H1 (cell line): Measurements from ENCODE around the gene RASAL2. TPM values are rescaled to one million over a fixed set of nuclear protein-coding genes. Genes with fewer than 3 reads are reported as not detected.

Source experiments
- CTCF ChIA-PET: fragments of 300-600 bp; sonication (Branson Sonifier 250); formaldehyde crosslinking; loops from one replicate; lab custom pipeline; 2021; ENCODE audit not compliant: partially characterized antibody; lab: Charles Lee
- POLR2A ChIA-PET: fragments of 300-600 bp; sonication (Branson Sonifier 250); formaldehyde crosslinking; loops from one replicate; lab custom pipeline; 2021; ENCODE audit warnings: inconsistent platforms; ENCODE audit not compliant: partially characterized antibody; lab: Charles Lee
- DNase-seq, 2 experiments: peaks; one replicate each; pipeline versions ENCODE4 v3.0.0 to v3.0.0-alpha.2; 2010 to 2022; ENCODE audit warnings: low spot score in 2 of 2, low read depth in 1 of 2, mixed read lengths in 1 of 2
- FAIRE-seq: peaks from 2 replicates; lab custom pipeline; 2011; peaks lifted over from hg19 to GRCh38; lab: Jason Lieb, UNC
- H2AFZ ChIP-seq: 2 replicates; pipeline ENCODE4 v1.8.1; 2012; ENCODE audit warnings: low read length, inconsistent platforms
- H2AK5ac ChIP-seq: 2 replicates; pipeline ENCODE4 v1.6.1; 2013; ENCODE audit warnings: low read depth, low read length
- H2BK120ac ChIP-seq: replicated peaks from 2 replicates; pipeline ENCODE3; 2013; ENCODE audit warnings: low read depth, low read length, inconsistent platforms
- H2BK12ac ChIP-seq: 2 replicates; pipeline ENCODE4 v1.6.1; 2013; ENCODE audit warnings: low read depth, low read length
- H2BK15ac ChIP-seq: 2 replicates; pipeline ENCODE4 v1.6.1; 2013; ENCODE audit warnings: low read length
- H2BK20ac ChIP-seq: 2 replicates; pipeline ENCODE4 v1.6.1; 2013; ENCODE audit warnings: low read length
- H2BK5ac ChIP-seq: 2 replicates; pipeline ENCODE4 v1.6.1; 2013; ENCODE audit warnings: low read depth, low read length
- H3K14ac ChIP-seq: 2 replicates; pipeline ENCODE4 v1.6.1; 2013; ENCODE audit warnings: inconsistent platforms; ENCODE audit not compliant: insufficient read length
- H3K18ac ChIP-seq: 2 replicates; pipeline ENCODE4 v1.6.1; 2013; ENCODE audit warnings: low read length; ENCODE audit errors: extremely low read depth
- H3K23ac ChIP-seq: 2 replicates; pipeline ENCODE4 v1.6.1; 2013; ENCODE audit warnings: inconsistent platforms; ENCODE audit not compliant: insufficient read length
- H3K23me2 ChIP-seq: 2 replicates; pipeline ENCODE4 v1.6.1; 2013; ENCODE audit warnings: low read depth, low read length
- H3K27ac ChIP-seq: 2 replicates; pipeline ENCODE4 v1.6.1; 2011; ENCODE audit warnings: low read depth, low read length, inconsistent platforms
- H3K27me3 ChIP-seq, 4 experiments: replicated peaks in 1 of 4; 1 replicate in 1 of 4; 2 replicates in 3 of 4; pipeline versions ENCODE4 v1.6.1 to v1.8.1; 2011 to 2013; ENCODE audit warnings: low read length in 3 of 4, mild to moderate bottlenecking in 3 of 4, inconsistent platforms in 2 of 4, mixed read lengths in 2 of 4, moderate library complexity in 1 of 4; ENCODE audit not compliant: control insufficient read depth in 3 of 4, insufficient read depth in 3 of 4; ENCODE audit errors: extremely low read depth in 1 of 4
- H3K36me3 ChIP-seq, 4 experiments: 2 replicates each; pipeline versions ENCODE4 v1.6.1 to v1.8.1; 2011 to 2013; ENCODE audit warnings: mild to moderate bottlenecking in 4 of 4, low read length in 3 of 4, moderate library complexity in 2 of 4, control low read depth in 1 of 4, inconsistent platforms in 1 of 4; ENCODE audit not compliant: insufficient read depth in 4 of 4, control insufficient read depth in 2 of 4
- H3K4ac ChIP-seq: replicated peaks from 2 replicates; pipeline ENCODE3; 2013; ENCODE audit warnings: low read length, low read depth, mixed read lengths, inconsistent platforms; ENCODE audit not compliant: insufficient read length
- H3K4me1 ChIP-seq, 4 experiments: replicated peaks in 1 of 4; 1 replicate in 1 of 4; 2 replicates in 3 of 4; pipeline versions ENCODE4 v1.6.1 to v1.8.1; 2011 to 2013; ENCODE audit warnings: low read length in 3 of 4, inconsistent platforms in 2 of 4, mixed read lengths in 1 of 4; ENCODE audit not compliant: insufficient read depth in 4 of 4, control insufficient read depth in 3 of 4
- H3K4me2 ChIP-seq, 2 experiments: 2 replicates each; pipeline versions ENCODE4 v1.6.1 to v1.8.1; 2011 to 2013; ENCODE audit warnings: low read depth in 2 of 2, low read length in 2 of 2, control low read depth in 1 of 2, inconsistent platforms in 1 of 2, mild to moderate bottlenecking in 1 of 2; ENCODE audit not compliant: insufficient read depth in 1 of 2
- H3K4me3 ChIP-seq, 4 experiments: fragments of 200-600, 300-600 bp in 1 of 4; sonication (generic), shearing (Covaris generic), sonication (Bioruptor Twin) in 1 of 4; 2 replicates each; pipeline versions ENCODE4 v1.5.1 to v1.8.1; 2011 to 2016; ENCODE audit warnings: low read length in 4 of 4, low read depth in 3 of 4, control low read depth in 2 of 4, inconsistent platforms in 2 of 4, mild to moderate bottlenecking in 2 of 4, mixed read lengths in 1 of 4, moderate library complexity in 1 of 4; ENCODE audit not compliant: insufficient read depth in 2 of 4; ENCODE audit errors: extremely low read depth in 1 of 4
- H3K56ac ChIP-seq: replicated peaks from 2 replicates; pipeline ENCODE3; 2013; ENCODE audit warnings: low read depth, mild to moderate bottlenecking, mixed read lengths, low read length, inconsistent platforms; ENCODE audit not compliant: insufficient read length
- H3K79me1 ChIP-seq: 2 replicates; pipeline ENCODE4 v1.6.1; 2013; ENCODE audit warnings: low read depth, low read length, control low read depth
- H3K79me2 ChIP-seq, 2 experiments: 2 replicates each; pipeline versions ENCODE4 v1.6.1 to v1.8.1; 2012 to 2013; ENCODE audit warnings: low read length in 2 of 2, mild to moderate bottlenecking in 2 of 2, inconsistent platforms in 1 of 2; ENCODE audit not compliant: insufficient read depth in 2 of 2, control insufficient read depth in 1 of 2
- H3K9ac ChIP-seq, 4 experiments: replicated peaks in 1 of 4; 1 replicate in 1 of 4; 2 replicates in 3 of 4; pipeline versions ENCODE4 v1.6.1 to v1.8.1; 2011 to 2013; ENCODE audit warnings: low read depth in 3 of 4, low read length in 3 of 4, control low read depth in 2 of 4, mild to moderate bottlenecking in 2 of 4, moderate library complexity in 2 of 4, inconsistent platforms in 1 of 4; ENCODE audit errors: extremely low read depth in 1 of 4
- H3K9me3 ChIP-seq, 2 experiments: 2 replicates each; pipeline versions ENCODE4 v1.6.1 to v1.8.1; 2012 to 2013; ENCODE audit warnings: mild to moderate bottlenecking in 2 of 2, moderate library complexity in 2 of 2, control low read depth in 1 of 2, inconsistent platforms in 1 of 2, low read depth in 1 of 2, low read length in 1 of 2, mixed read lengths in 1 of 2; ENCODE audit not compliant: insufficient read depth in 2 of 2
- H4K20me1 ChIP-seq, 2 experiments: replicated peaks in 1 of 2; 2 replicates each; pipeline versions ENCODE3 to v1.8.1; 2011 to 2013; ENCODE audit warnings: inconsistent platforms in 2 of 2, low read length in 2 of 2, mild to moderate bottlenecking in 1 of 2; ENCODE audit not compliant: insufficient read depth in 2 of 2, control insufficient read depth in 1 of 2
- H4K5ac ChIP-seq: 2 replicates; pipeline ENCODE4 v1.6.1; 2013; ENCODE audit warnings: low read length, low read depth, mixed read lengths, inconsistent platforms; ENCODE audit not compliant: insufficient read length
- H4K8ac ChIP-seq: 2 replicates; pipeline ENCODE4 v1.8.0; 2013; ENCODE audit warnings: mild to moderate bottlenecking, moderate library complexity, low read length, inconsistent platforms; ENCODE audit not compliant: insufficient read depth; ENCODE audit errors: extremely low read depth
- H4K91ac ChIP-seq: replicated peaks from 2 replicates; pipeline ENCODE3; 2013; ENCODE audit warnings: low read length, mixed read lengths, inconsistent platforms; ENCODE audit not compliant: insufficient read length
- HDAC6 ChIP-seq: IDR thresholded peaks from one replicate; pipeline ENCODE4 v1.7.1; 2012; ENCODE audit warnings: low read depth, mild to moderate bottlenecking, inconsistent platforms, low read length, moderate library complexity
- polyA plus RNA-seq, 7 experiments: library from polyadenylated mRNA; depleted of rRNA in 3 of 7; stranded (reverse) in 5 of 7; unstranded in 2 of 7; fragments of >200 nt in 5 of 7; fragments of 200-250 nt in 2 of 7; gene quantifications; 1 replicate in 5 of 7; 2 replicates in 1 of 7; 4 replicates in 1 of 7; pipeline versions ENCODE4 v1.2.1 to v1.2.3, GENCODE V29; 2011 to 2013; ENCODE audit warnings: missing spikeins in 2 of 7, mixed read lengths in 2 of 7
- total RNA-seq: library from RNA; stranded (reverse); fragmentation: NEBNext Ultra II Directional; extraction: Animal tissue kit (Norgen Biotek cat#: 25700); gene quantifications from 2 replicates; pipeline ENCODE4 v1.2.1, GENCODE V29; 2021

The RASAL2 gene
- total and polyA plus RNA-seq, 2 of the 8 experiments (the other 6 are each of a cell fraction or from before 2014, with no cell fraction given), result 15.9 to 32.5 TPM

- H2AFZ ChIP-seq, result no peak overlapping the region
- H4K20me1 ChIP-seq, result peaks cover 0 to 2% of the 10 kb centered on the region in 2 experiments
- H2BK120ac ChIP-seq, result no peak overlapping the region
- H3K18ac ChIP-seq, result no peak overlapping the region
- peaks cover 0 to 6% (median 2%) of the 10 kb centered on the region in 4 experiments; a peak in 2 of 7 replicates for H3K4me1 ChIP-seq
- H3K79me2 ChIP-seq, result peaks cover 0 to 58% of the 10 kb centered on the region in 2 experiments; a peak in 3 of 4 replicates
- no peaks in the 10 kb centered on the region for H3K23me2 ChIP-seq
- no peak overlapping the region for H3K4me2 ChIP-seq
- no peak overlapping the region for H2BK20ac ChIP-seq
- H3K4ac ChIP-seq, result no peak overlapping the region
- H3K9ac ChIP-seq, result no peak overlapping the region
- H3K4me3 ChIP-seq, result no peak overlapping the region
- peaks cover 9 to 15% of the 10 kb centered on the region in 2 experiments; a peak in 3 of 4 replicates for H3K9me3 ChIP-seq
- H3K14ac ChIP-seq, result no peak overlapping the region
- POLR2A ChIA-PET, result no interaction called here
- no peak overlapping the region for H4K8ac ChIP-seq
- DNase-seq (no peak), FAIRE-seq (no peak)
- no peak overlapping the region for H3K56ac ChIP-seq
- peaks cover 4% of the 10 kb centered on the region; the same call in 1 of the 2 replicates for H3K79me1 ChIP-seq
- no peak overlapping the region for H2AK5ac ChIP-seq
- H3K36me3 ChIP-seq, result peaks cover 0 to 6% (median 1%) of the 10 kb centered on the region in 4 experiments; a peak in 2 of 8 replicates
- H3K23ac ChIP-seq, result no peak overlapping the region
- H4K91ac ChIP-seq, result no peak overlapping the region
- no peak overlapping the region for H2BK5ac ChIP-seq
- H2BK12ac ChIP-seq, result no peak overlapping the region
- H3K27me3 ChIP-seq, result no peaks in the 10 kb centered on the region
- no peak overlapping the region for H2BK15ac ChIP-seq
- H4K5ac ChIP-seq, result no peak overlapping the region
- CTCF ChIA-PET, result interaction anchor here (1.3 kb wide), 1 partner anchor 16 kb away, joined by 6 read pairs; no protein-coding TSS in a partner anchor
- H3K27ac ChIP-seq, result no peak overlapping the region
- no peak for TF ChIP-seq HDAC6
- TF ChIP-seq, all 59 proteins: peak for 0
Measured at GRCh38 chr1:178124115-178124514, 30.2 kb downstream of the RASAL2 start.
